Left lung (tissue), 10 donors: ENCODE data around the gene CCDC154. TPM values are rescaled to one million over a fixed set of nuclear protein-coding genes. Genes with fewer than 3 reads are reported as not detected.
"Not testable (repeated sequence)": the region's sequence is repeated elsewhere in the genome, so short reads cannot be mapped to it uniquely, and the experiment has no call there.

Experiments
- ATAC-seq: fragments of 200-7000 bp; cut with Tn5 transposase; one replicate; pipeline ENCODE4 v1.9.1; 2020; ENCODE audit warnings: moderate library complexity
- DNase-seq, 4 donors: peaks; one replicate each; pipeline ENCODE4 v3.0.0-alpha.2; 2013 to 2020
- H3K27ac ChIP-seq, 2 donors: fragments of 200-600 bp; sonication (generic) in 1 of 2; one replicate each; pipeline versions ENCODE4 v1.5.0 to v1.8.0; 2020 to 2021
- H3K27me3 ChIP-seq, 2 donors: fragments of 200-600 bp; sonication (generic) in 1 of 2; one replicate each; pipeline versions ENCODE4 v1.5.0 to v1.8.0; 2020 to 2021
- H3K36me3 ChIP-seq, 2 donors: fragments of 200-600 bp; sonication (generic) in 1 of 2; one replicate each; pipeline versions ENCODE4 v1.5.0 to v1.8.0; 2020 to 2021
- H3K4me1 ChIP-seq, 2 donors: fragments of 200-600 bp; one replicate each; pipeline ENCODE4 v1.8.0; 2021
- H3K4me3 ChIP-seq, 2 donors: fragments of 200-600 bp; sonication (generic) in 1 of 2; one replicate each; pipeline versions ENCODE4 v1.5.0 to v1.8.0; 2020 to 2021; ENCODE audit warnings: mild to moderate bottlenecking in 1 of 2
- H3K9me3 ChIP-seq, 2 donors: fragments of 200-600 bp; sonication (generic) in 1 of 2; one replicate each; pipeline versions ENCODE4 v1.5.0 to v1.8.0; 2020 to 2021
- CTCF ChIP-seq, 2 donors: fragments of 200-600 bp; sonication (generic) in 1 of 2; IDR thresholded peaks; one replicate each; pipeline versions ENCODE4 v1.5.0 to v1.8.0; 2021; ENCODE audit warnings: antibody characterized with exemption in 2 of 2
- intact Hi-C, 2 donors: fragments of 100-400 bp; cut with DNase I; formaldehyde crosslinking; loops; one replicate each; pipeline versions ENCODE4 v1.11.2 to v1.14.2; 2022
- polyA plus RNA-seq, 6 donors: library from polyadenylated mRNA; unstranded; fragments of 120-200 nt; gene quantifications; one replicate each; pipeline ENCODE4 v1.2.1, GENCODE V29; 2013; ENCODE audit not compliant: insufficient read length in 6 of 6
- total RNA-seq, 2 donors: library from RNA; stranded (reverse); fragmentation: NEBNext Ultra II Directional; extraction: Animal tissue kit (Norgen Biotek cat#: 25700); gene quantifications; one replicate each; pipeline ENCODE4 v1.2.1, GENCODE V29; 2021
- donor health status: DM: no; HTN: yes; CAD: no.
- donor health status: DM: no; HTN: no; CAD: no.

The CCDC154 gene
- total and polyA plus RNA-seq, 8 donors, result 1.5 to 11.8 (median 7.1) TPM

GRCh38 chr16:1444730-1445517, 568 bp upstream of the CCDC154 start:
- Histone ChIP-seq H3K4me3 (no peak overlapping the region), H3K27ac (no peak overlapping the region), H3K9me3 (no peaks in the 10 kb centered on the region), H3K27me3 (no peaks in the 10 kb centered on the region), H3K4me1 (no peaks in the 10 kb centered on the region), H3K36me3 (peaks cover 0 to 54% of the 10 kb centered on the region in 2 donors)
- no peak for TF ChIP-seq CTCF (IDR thresholded peaks at IDR 0.05)
- DNase-seq, result no peak
- no peak for ATAC-seq
- intact Hi-C loops, result no loop called here

GRCh38 chr16:1443403-1443973, 868 bp downstream of the CCDC154 start:
- no peak for DNase-seq
- no peak overlapping the region for H3K27ac ChIP-seq
- H3K27me3 ChIP-seq, result peaks cover 0 to 3% of the 10 kb centered on the region in 2 donors
- TF ChIP-seq CTCF (IDR thresholded peaks at IDR 0.05), result no peak
- peaks cover 0 to 40% of the 10 kb centered on the region in 2 donors for H3K36me3 ChIP-seq
- H3K4me3 ChIP-seq, result no peak overlapping the region
- intact Hi-C loops, result no loop called here
- no peaks in the 10 kb centered on the region for H3K4me1 ChIP-seq
- no peaks in the 10 kb centered on the region for H3K9me3 ChIP-seq
- ATAC-seq, result no peak

- ATAC-seq, result no peak
- intact Hi-C loops, result no loop called here
- Histone ChIP-seq H3K4me3 (no peak overlapping the region), H3K9me3 (no peaks in the 10 kb centered on the region), H3K27me3 (peaks cover 0 to 6% of the 10 kb centered on the region in 2 donors), H3K27ac (no peak overlapping the region), H3K36me3 (peaks cover 0 to 32% of the 10 kb centered on the region in 2 donors), H3K4me1 (no peaks in the 10 kb centered on the region)
- DNase-seq, result no peak
- TF ChIP-seq CTCF (IDR thresholded peaks at IDR 0.05), result no peak
Observed at GRCh38 chr16:1442697-1443096, 1.7 kb downstream of the CCDC154 start.

GRCh38 chr16:1441391-1441829, 2.9 kb downstream of the CCDC154 start:
- Histone ChIP-seq H3K27ac (no peak overlapping the region), H3K9me3 (no peaks in the 10 kb centered on the region), H3K4me3 (no peak overlapping the region), H3K4me1 (no peaks in the 10 kb centered on the region), H3K27me3 (peaks cover 0 to 6% of the 10 kb centered on the region in 2 donors), H3K36me3 (peaks cover 0 to 19% of the 10 kb centered on the region in 2 donors)
- ATAC-seq (no peak), DNase-seq (no peak)
- TF ChIP-seq CTCF (IDR thresholded peaks at IDR 0.05), result no peak
- intact Hi-C loops, result no loop called here

GRCh38 chr16:1439699-1440074, 4.7 kb downstream of the CCDC154 start:
- H3K9me3 ChIP-seq, ATAC-seq, H3K27ac ChIP-seq, H3K4me1 ChIP-seq, H3K36me3 ChIP-seq, DNase-seq, intact Hi-C loops, H3K27me3 ChIP-seq, H3K4me3 ChIP-seq: not testable (repeated sequence)
